Measurements from ENCODE around the gene CARD10. TPM values are rescaled to one million over a fixed set of nuclear protein-coding genes. Genes with fewer than 3 reads are reported as not detected.

Gene CARD10
- total and polyA plus RNA-seq, 2 of the 8 experiments (the other 6 are each of a cell fraction or from before 2014, with no cell fraction given) = 13.5 to 14.4 TPM

GRCh38 chr22:37485395-37486223, 33.6 kb downstream of the CARD10 start:
- Histone ChIP-seq H2BK5ac (ENCODE audit: low read depth, low read length) (peak overlapping the region; percentile 1; the same call in 1 of the 2 replicates), H2BK120ac (replicated peaks; ENCODE audit: low read depth, low read length) (no peak overlapping the region), H4K91ac (replicated peaks; ENCODE audit: insufficient read length, low read length) (peak overlapping the region; percentile 92), H2BK20ac (ENCODE audit: low read length) (no peak overlapping the region), H3K79me1 (ENCODE audit: low read depth, low read length) (no peaks in the 10 kb centered on the region), H3K23ac (ENCODE audit: insufficient read length) (no peak overlapping the region), H3K9ac (replicated peaks in 1 of 4; ENCODE audit: extremely low read depth in 1 of 4, low read depth in 3 of 4, low read length in 3 of 4) (no peak overlapping the region), H3K9me3 (ENCODE audit: insufficient read depth in 2 of 2, low read depth in 1 of 2, low read length in 1 of 2) (no peaks in the 10 kb centered on the region), H3K36me3 (ENCODE audit: control insufficient read depth in 2 of 4, insufficient read depth in 4 of 4, low read length in 3 of 4) (no peaks in the 10 kb centered on the region), H3K4me3 (ENCODE audit: extremely low read depth in 1 of 4, insufficient read depth in 2 of 4, low read depth in 3 of 4, low read length in 4 of 4) (no peak overlapping the region), H2AK5ac (ENCODE audit: low read depth, low read length) (peak overlapping the region; percentile 98; the same call in 1 of the 2 replicates), H3K4ac (replicated peaks; ENCODE audit: insufficient read length, low read depth, low read length) (no peak overlapping the region), H4K5ac (ENCODE audit: insufficient read length, low read depth, low read length) (no peak overlapping the region), H3K4me2 (ENCODE audit: insufficient read depth in 1 of 2, low read depth in 2 of 2, low read length in 2 of 2) (peak overlapping the region; percentile 51 to 67), H3K18ac (ENCODE audit: extremely low read depth, low read length) (peak overlapping the region; percentile 7; the same call in 1 of the 2 replicates), H3K27ac (ENCODE audit: low read depth, low read length) (no peak overlapping the region), H3K79me2 (ENCODE audit: control insufficient read depth in 1 of 2, insufficient read depth in 2 of 2, low read length in 2 of 2) (no peaks in the 10 kb centered on the region), H3K56ac (replicated peaks; ENCODE audit: insufficient read length, low read depth, low read length) (no peak overlapping the region), H4K20me1 (replicated peaks in 1 of 2; ENCODE audit: control insufficient read depth in 1 of 2, insufficient read depth in 2 of 2, low read length in 2 of 2) (peaks cover 0 to 1% of the 10 kb centered on the region in 2 experiments), H2BK12ac (ENCODE audit: low read depth, low read length) (peak overlapping the region; percentile 45; the same call in 1 of the 2 replicates), H3K4me1 (replicated peaks in 1 of 4; ENCODE audit: control insufficient read depth in 3 of 4, insufficient read depth in 4 of 4, low read length in 3 of 4) (peaks cover 0 to 32% (median 20%) of the 10 kb centered on the region in 4 experiments; a peak in 6 of 7 replicates), H3K27me3 (replicated peaks in 1 of 4; ENCODE audit: control insufficient read depth in 3 of 4, extremely low read depth in 1 of 4, insufficient read depth in 3 of 4, low read length in 3 of 4) (peaks cover 0 to 4% (median 0%) of the 10 kb centered on the region in 4 experiments; a peak in 1 of 7 replicates), H3K23me2 (ENCODE audit: low read depth, low read length) (peaks cover 2% of the 10 kb centered on the region; the same call in 1 of the 2 replicates), H3K14ac (ENCODE audit: insufficient read length) (no peak overlapping the region), H4K8ac (ENCODE audit: extremely low read depth, insufficient read depth, low read length) (no peak overlapping the region), H2AFZ (ENCODE audit: low read length) (no peak overlapping the region), H2BK15ac (ENCODE audit: low read length) (no peak overlapping the region)
- TF ChIP-seq BRCA1 (IDR thresholded peaks at IDR 0.05; ENCODE audit: low read depth, low read length) (no peak), SP1 (IDR thresholded peaks at IDR 0.05; ENCODE audit: low read depth, low read length) (peak; percentile 68), E2F6 (IDR thresholded peaks at IDR 0.05) (0 out of 2 replicates have a peak, but pooled peaks have one; percentile 15)
- WGBS, 2 experiments (ENCODE audit: extremely low coverage in 1 of 2, insufficient coverage in 1 of 2, insufficient read length in 1 of 2, insufficient replicate concordance in 2 of 2, low coverage in 1 of 2, low lambda C conversion rate in 2 of 2, missing lambda C conversion rate in 1 of 2) = 84% methylated on average over 26 of the region's 26 CpGs; no CpG with 5 or more reads in 1 of the 2 experiments
- no peak for DNase-seq (ENCODE audit: low read depth in 1 of 2, low spot score in 2 of 2)
- FAIRE-seq = no peak
- POLR2A ChIA-PET (ENCODE audit: partially characterized antibody) = interaction anchor here (0.7 to 2.4 kb wide), 5 partner anchors 11 to 203 kb away, joined by 3 to 6 read pairs (median 4); no protein-coding TSS in a partner anchor
- CTCF ChIA-PET (ENCODE audit: partially characterized antibody) = interaction anchor here (0.7 to 21.5 kb wide), 12 partner anchors 11 to 226 kb away, joined by 3 to 312 read pairs (median 5); no protein-coding TSS in a partner anchor
